ENCODE measurements around the gene NFKB2.

- TF ChIP-seq, protein P1, sequence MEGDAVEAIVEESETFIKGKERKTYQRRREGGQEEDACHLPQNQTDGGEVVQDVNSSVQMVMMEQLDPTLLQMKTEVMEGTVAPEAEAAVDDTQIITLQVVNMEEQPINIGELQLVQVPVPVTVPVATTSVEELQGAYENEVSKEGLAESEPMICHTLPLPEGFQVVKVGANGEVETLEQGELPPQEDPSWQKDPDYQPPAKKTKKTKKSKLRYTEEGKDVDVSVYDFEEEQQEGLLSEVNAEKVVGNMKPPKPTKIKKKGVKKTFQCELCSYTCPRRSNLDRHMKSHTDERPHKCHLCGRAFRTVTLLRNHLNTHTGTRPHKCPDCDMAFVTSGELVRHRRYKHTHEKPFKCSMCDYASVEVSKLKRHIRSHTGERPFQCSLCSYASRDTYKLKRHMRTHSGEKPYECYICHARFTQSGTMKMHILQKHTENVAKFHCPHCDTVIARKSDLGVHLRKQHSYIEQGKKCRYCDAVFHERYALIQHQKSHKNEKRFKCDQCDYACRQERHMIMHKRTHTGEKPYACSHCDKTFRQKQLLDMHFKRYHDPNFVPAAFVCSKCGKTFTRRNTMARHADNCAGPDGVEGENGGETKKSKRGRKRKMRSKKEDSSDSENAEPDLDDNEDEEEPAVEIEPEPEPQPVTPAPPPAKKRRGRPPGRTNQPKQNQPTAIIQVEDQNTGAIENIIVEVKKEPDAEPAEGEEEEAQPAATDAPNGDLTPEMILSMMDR (IDR thresholded peaks at IDR 0.05) = no peak
- TF ChIP-seq POLR2A (IDR thresholded peaks at IDR 0.05) = no peak
These were observed 29.4 kb downstream of the NFKB2 start for GRCh38 chr10:102424916-102425315.
